Breast epithelium (tissue), 3 donors: ENCODE data around the gene MARCHF11.

Experiments used
- CTCF ChIP-seq, 3 donors: fragments of 450-650 bp; IDR thresholded peaks; one replicate each; pipeline ENCODE4 v1.5.1; 2016 to 2017; ENCODE audit warnings: antibody characterized with exemption in 3 of 3, mild to moderate bottlenecking in 3 of 3, moderate library complexity in 3 of 3
- POLR2A ChIP-seq: fragments of 450-650 bp; IDR thresholded peaks from one replicate; pipeline ENCODE4 v1.6.1; 2016; ENCODE audit warnings: antibody characterized with exemption, mild to moderate bottlenecking, moderate library complexity
- POLR2AphosphoS5 ChIP-seq, 3 donors: sonication (generic); formaldehyde crosslinking; IDR thresholded peaks; one replicate each; pipeline ENCODE4 v1.6.1; 2017; ENCODE audit warnings: antibody characterized with exemption in 3 of 3

GRCh38 chr5:16144416-16144815, 35.2 kb downstream of the MARCHF11 start:
- TF ChIP-seq POLR2A, result no peak
- TF ChIP-seq CTCF (IDR thresholded peaks at IDR 0.05), result no peak
- no peak for TF ChIP-seq POLR2AphosphoS5 (IDR thresholded peaks at IDR 0.05)
